SJCRH30 (cell line): ENCODE measurements around the gene PTPN14. TPM values are rescaled to one million over a fixed set of nuclear protein-coding genes. Genes with fewer than 3 reads are reported as not detected.
"Not testable (repeated sequence)": the region's sequence is repeated elsewhere in the genome, so short reads cannot be mapped to it uniquely, and the experiment has no call there.

Experiments
- DNase-seq, 2 experiments: peaks; one replicate each; pipeline ENCODE4 v3.0.0-alpha.2; 2015 to 2020
- H3K27ac ChIP-seq: fragments of 250-450 bp; sonication (Bioruptor Pico); 2 replicates; pipeline ENCODE4 v1.5.1; 2020; ENCODE audit warnings: mild to moderate bottlenecking, moderate library complexity
- H3K27me3 ChIP-seq: fragments of 250-450 bp; sonication (Bioruptor Pico); 2 replicates; pipeline ENCODE4 v1.5.1; 2020; ENCODE audit warnings: mild to moderate bottlenecking, moderate library complexity
- H3K36me3 ChIP-seq: fragments of 250-450 bp; sonication (Bioruptor Pico); 2 replicates; pipeline ENCODE4 v1.5.1; 2020; ENCODE audit warnings: mild to moderate bottlenecking, moderate library complexity
- H3K4me1 ChIP-seq: fragments of 250-450 bp; sonication (Bioruptor Pico); 2 replicates; pipeline ENCODE4 v1.5.1; 2020; ENCODE audit warnings: mild to moderate bottlenecking, moderate library complexity
- H3K4me3 ChIP-seq: fragments of 250-450 bp; sonication (Bioruptor Pico); 2 replicates; pipeline ENCODE4 v1.5.1; 2020; ENCODE audit warnings: mild to moderate bottlenecking, moderate library complexity
- H3K9me3 ChIP-seq: fragments of 250-450 bp; sonication (Bioruptor Pico); replicated peaks from 2 replicates; pipeline ENCODE4 v1.5.1; 2020; ENCODE audit warnings: mild to moderate bottlenecking, moderate library complexity
- total RNA-seq: library from RNA; depleted of rRNA; stranded (reverse); fragments of >200 nt; shearing (Covaris generic); gene quantifications from 2 replicates; pipeline ENCODE4 v1.2.3, GENCODE V29; 2014

PTPN14 gene
- total RNA-seq, 1 experiment from 2014 or later = 24.3 TPM

DNA sequence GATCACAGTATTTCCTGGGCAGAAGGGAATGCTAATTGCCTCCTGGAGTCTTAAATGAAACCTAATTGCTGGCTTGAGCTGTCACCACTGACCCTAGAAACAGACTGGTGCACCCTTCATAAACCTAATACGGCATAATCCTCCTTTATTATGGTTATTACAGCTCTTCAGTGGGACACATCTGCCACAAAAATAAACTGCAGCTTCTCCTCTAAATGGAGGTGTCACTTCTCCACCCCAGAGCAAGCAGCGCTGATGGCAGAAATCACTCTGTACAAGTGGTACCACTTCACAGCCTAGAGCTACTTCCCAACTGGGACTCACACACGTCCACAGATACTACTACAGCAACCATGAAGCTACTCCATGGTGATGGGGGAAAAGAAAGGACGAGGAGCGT lies 11.1 kb downstream of the PTPN14 start:
- Histone ChIP-seq H3K36me3 (no peaks in the 10 kb centered on the region), H3K9me3 (no peaks in the 10 kb centered on the region), H3K4me3 (no peak overlapping the region), H3K4me1 (peaks cover 29% of the 10 kb centered on the region), H3K27ac (no peak overlapping the region), H3K27me3 (no peaks in the 10 kb centered on the region)
- DNase-seq = peak in 1 of 2 experiments; percentile 23

DNA sequence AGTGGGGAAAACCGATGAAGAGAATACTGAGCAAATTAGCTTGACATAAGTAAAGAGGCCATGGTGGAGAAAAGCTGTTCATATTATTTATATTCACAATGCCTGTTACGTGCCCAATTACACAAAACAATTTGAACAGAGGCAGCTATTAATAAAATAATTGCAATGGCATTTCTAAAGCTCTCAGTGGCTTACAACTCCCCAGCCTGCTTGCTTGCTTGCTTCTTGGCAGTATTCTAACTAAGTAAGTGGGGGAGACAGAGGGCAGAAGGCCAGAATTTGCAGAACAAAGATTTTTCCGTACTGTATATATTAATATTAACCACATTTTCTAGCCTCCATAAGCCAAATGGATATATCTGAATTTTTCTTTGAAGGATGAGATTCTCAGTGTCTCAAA lies 12.9 kb downstream of the PTPN14 start:
- no peaks in the 10 kb centered on the region for H3K36me3 ChIP-seq
- H3K27ac ChIP-seq = no peak overlapping the region
- H3K4me3 ChIP-seq = no peak overlapping the region
- no peaks in the 10 kb centered on the region for H3K9me3 ChIP-seq
- peaks cover 29% of the 10 kb centered on the region for H3K4me1 ChIP-seq
- no peaks in the 10 kb centered on the region for H3K27me3 ChIP-seq
- no peak for DNase-seq

DNA sequence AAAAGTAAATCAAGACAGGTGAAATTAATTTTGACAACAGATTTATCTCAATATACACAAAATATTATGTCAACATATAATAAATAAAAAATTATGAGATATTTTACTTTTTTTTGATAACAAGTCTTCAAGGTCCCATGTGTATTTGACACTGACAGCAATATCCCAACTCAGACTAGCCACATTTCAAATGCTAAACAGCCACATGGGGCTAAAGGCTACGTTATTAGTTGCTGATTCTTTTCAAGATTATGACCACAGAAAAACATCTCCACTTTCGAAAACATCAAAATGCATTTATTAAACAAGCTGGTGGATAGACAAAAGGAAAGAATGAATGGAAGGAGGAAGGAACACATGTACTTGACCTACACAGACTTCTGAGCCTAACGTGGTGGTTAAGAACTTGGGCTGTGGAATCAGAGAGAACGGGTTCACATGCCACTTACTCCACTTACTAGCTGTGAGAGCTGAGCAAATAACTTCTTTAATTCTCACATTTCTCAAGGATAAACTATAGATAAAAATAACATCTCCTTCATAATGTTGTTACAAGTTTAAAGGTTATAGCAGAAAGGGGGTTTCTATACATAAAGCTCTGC lies 13.4 kb downstream of the PTPN14 start:
- DNase-seq = no peak
- H3K27ac ChIP-seq = no peak overlapping the region
- H3K4me1 ChIP-seq = peaks cover 26% of the 10 kb centered on the region
- no peaks in the 10 kb centered on the region for H3K36me3 ChIP-seq
- no peaks in the 10 kb centered on the region for H3K9me3 ChIP-seq
- H3K27me3 ChIP-seq = no peaks in the 10 kb centered on the region
- H3K4me3 ChIP-seq = no peak overlapping the region

DNA sequence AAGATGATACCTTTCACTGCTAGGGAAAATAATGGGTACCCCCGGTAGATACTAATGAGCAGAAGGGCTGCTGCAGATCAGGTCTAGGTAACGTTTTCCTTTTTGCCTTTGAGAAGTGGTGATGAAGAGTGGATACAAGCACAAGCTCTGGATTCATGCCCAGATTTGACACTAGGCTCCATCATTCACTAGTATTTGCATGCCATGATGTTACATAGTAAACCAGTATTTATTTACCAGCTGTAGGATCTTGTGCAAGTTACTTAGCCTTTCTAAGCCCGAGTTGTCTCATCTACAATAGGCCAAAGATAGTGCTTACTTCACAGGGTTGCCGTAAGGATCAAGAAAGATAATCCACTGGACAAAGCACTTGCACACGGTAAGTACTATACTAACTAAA lies 14.2 kb downstream of the PTPN14 start:
- Histone ChIP-seq H3K27ac (no peak overlapping the region), H3K27me3 (no peaks in the 10 kb centered on the region), H3K4me3 (no peak overlapping the region), H3K4me1 (peaks cover 19% of the 10 kb centered on the region), H3K9me3 (no peaks in the 10 kb centered on the region), H3K36me3 (no peaks in the 10 kb centered on the region)
- DNase-seq = no peak

DNA sequence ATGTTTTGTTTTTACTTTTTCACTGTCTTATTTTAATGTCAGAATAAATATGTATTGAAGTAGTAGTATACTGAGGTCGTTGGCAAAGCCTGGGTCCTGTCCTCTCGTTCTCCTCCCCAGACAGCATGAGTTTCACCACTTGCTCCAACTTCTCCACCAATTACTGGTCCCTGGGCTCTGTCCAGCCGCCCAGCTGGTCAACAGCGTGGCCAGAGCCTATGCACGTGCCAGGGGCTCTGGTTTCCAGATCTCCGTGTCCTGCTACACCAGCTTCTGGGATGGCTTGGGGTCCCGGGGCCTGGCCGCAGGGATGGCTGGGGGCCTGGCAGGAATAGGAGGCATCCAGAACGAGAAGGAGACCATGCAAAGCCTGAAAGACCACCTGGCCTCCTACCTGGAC lies 19.3 kb downstream of the PTPN14 start:
- no peaks in the 10 kb centered on the region for H3K36me3 ChIP-seq
- no peaks in the 10 kb centered on the region; the same call in 1 of the 2 replicates for H3K4me1 ChIP-seq
- no peaks in the 10 kb centered on the region for H3K9me3 ChIP-seq
- DNase-seq = no peak
- no peak overlapping the region for H3K4me3 ChIP-seq
- no peak overlapping the region for H3K27ac ChIP-seq
- no peaks in the 10 kb centered on the region for H3K27me3 ChIP-seq

DNA sequence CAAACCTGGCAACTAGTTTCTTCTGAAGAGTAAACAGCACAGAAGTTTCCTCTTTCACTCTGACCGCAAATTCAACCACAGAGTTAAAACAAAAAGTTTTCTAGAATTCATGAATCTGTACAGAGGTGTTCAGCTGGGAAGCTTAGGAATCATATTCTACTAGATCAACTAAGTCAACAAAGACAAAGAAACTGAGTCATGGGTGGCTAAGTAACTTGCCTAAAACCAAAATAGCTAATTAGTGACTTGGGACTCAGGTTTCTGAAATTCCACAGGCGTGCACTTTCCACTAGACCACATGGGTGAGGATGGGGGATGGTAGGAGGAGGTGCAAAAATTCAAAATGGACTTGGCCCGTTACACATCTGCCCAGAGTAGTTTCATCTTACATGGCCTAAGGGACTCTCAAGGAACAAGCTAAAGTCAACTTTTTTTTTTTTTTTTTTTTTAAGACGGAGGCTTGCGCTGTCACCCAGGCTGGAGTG lies 25.8 kb downstream of the PTPN14 start:
- DNase-seq = peak; percentile 40 to 69
- H3K27ac ChIP-seq = no peak overlapping the region

DNA sequence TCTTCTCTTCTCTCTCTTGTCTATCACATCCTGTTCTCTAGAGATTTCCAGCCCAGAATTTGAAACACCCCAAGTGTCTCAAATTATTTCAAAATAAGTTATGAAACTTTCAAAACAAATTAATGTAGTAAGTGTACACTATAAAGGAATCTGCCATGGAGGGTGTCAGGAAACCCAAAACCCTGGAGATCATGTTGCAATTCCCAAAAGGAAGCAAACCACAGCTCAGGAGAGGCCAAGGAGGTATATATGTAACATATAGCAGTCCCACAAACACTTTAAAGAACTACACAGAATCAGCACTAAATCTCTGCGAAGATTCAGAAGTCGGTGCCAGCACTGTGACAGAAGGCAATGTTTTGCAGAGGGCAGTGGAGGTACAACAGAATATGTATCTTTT lies 26.6 kb downstream of the PTPN14 start:
- H3K4me1 ChIP-seq = peaks cover 11% of the 10 kb centered on the region
- peak; percentile 15 to 59 for DNase-seq
- no peak overlapping the region for H3K4me3 ChIP-seq
- no peaks in the 10 kb centered on the region for H3K9me3 ChIP-seq
- H3K27ac ChIP-seq = no peak overlapping the region
- no peaks in the 10 kb centered on the region for H3K36me3 ChIP-seq
- no peaks in the 10 kb centered on the region for H3K27me3 ChIP-seq

More for the DNA sequence above, 25.8 kb downstream of the PTPN14 start:
- H3K4me3 ChIP-seq = no peak overlapping the region
- H3K9me3 ChIP-seq = no peaks in the 10 kb centered on the region
- H3K4me1 ChIP-seq = peaks cover 11% of the 10 kb centered on the region
- H3K27me3 ChIP-seq = no peaks in the 10 kb centered on the region
- H3K36me3 ChIP-seq = no peaks in the 10 kb centered on the region

DNA sequence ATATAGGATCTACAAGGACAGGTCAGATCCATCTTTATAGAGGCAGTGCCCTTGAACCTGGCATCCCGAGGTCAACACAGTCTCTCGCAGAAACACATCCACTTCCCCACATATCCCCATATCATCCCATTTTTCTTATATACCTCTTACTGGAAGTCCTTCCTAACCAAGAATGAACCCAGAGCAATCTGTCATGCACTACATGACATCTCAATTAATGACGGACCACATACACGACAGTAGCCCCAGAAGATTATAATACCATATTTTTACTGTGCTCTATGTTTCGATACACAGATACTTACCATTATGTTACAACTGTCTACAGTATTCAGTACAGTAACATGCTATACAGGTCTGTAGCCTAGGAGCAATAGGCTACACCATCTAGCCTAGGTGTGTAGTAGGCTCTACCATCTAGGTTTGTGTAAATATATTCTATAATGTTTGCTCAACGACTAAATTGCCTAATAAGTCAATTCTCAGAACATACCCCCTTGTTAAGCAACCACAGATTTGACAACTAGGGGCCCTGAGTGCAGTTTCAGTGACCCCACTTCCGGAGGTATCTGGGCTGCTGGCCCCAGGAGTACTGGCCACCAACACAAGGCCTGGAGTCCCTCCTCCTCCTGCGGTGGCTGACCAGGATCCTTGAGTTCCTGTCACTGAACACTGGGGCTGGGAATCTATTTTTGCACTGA lies 28.1 kb downstream of the PTPN14 start:
- Histone ChIP-seq H3K27ac (no peak overlapping the region), H3K4me3 (no peak overlapping the region), H3K4me1 (peaks cover 15% of the 10 kb centered on the region), H3K27me3 (no peaks in the 10 kb centered on the region), H3K9me3 (no peaks in the 10 kb centered on the region), H3K36me3 (no peaks in the 10 kb centered on the region)
- DNase-seq = no peak

DNA sequence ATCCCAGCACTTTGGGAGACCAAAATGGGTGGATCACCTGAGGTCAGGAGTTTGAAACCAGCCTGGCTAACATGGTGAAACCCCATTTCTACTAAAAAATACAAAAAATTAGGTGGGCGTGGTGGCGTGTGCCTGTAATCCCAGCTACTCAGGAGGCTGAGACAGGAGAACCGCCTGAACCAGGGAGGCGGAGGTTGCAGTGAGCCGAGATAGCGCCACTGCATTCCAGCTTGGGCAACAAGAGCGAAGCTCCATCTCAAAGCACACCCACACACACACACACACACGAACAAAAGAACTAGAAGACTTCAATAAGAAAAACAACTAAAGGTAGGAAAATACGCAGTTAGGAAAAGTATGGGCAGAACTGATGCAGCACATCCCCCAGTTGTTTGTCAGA lies 29.9 kb downstream of the PTPN14 start:
- H3K27ac ChIP-seq, H3K36me3 ChIP-seq: not testable (repeated sequence)

DNA sequence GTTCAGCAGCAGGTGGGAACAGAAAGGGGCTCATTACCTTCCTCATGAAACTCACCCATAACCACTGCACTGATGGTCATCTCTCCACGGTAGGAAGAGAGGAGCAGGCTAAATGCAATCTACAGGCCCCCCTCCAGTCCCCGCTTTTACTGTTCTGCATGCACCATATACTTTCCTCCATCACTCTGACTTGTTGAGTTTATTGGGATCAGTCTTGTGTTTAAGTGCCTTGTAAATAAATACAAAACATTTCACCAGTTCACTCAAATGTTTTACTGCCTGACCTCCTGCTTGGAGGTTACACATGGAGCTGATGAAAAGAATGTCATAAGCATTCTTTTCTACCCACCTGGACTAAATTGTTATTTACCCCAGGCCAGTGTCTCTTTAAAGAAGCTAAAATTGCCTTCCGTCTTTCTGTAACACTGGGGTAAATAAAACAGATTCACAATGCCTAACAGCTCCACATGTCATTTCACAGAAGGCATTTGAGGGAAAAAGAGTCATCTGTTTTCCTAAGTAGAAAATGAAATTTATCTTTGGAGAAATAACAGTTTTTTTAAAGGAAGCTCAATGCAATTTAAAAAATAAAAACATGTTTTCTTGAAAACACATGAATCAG lies 30.7 kb downstream of the PTPN14 start:
- peaks cover 17% of the 10 kb centered on the region for H3K4me1 ChIP-seq
- H3K27ac ChIP-seq = no peak overlapping the region
- no peak overlapping the region for H3K4me3 ChIP-seq
- no peaks in the 10 kb centered on the region for H3K9me3 ChIP-seq
- no peaks in the 10 kb centered on the region for H3K27me3 ChIP-seq
- no peaks in the 10 kb centered on the region for H3K36me3 ChIP-seq
- no peak for DNase-seq

More for the DNA sequence above, 29.9 kb downstream of the PTPN14 start:
- DNase-seq, H3K4me3 ChIP-seq, H3K9me3 ChIP-seq, H3K27me3 ChIP-seq: not testable (repeated sequence)
- H3K4me1 ChIP-seq = peaks cover 18% of the 10 kb centered on the region

DNA sequence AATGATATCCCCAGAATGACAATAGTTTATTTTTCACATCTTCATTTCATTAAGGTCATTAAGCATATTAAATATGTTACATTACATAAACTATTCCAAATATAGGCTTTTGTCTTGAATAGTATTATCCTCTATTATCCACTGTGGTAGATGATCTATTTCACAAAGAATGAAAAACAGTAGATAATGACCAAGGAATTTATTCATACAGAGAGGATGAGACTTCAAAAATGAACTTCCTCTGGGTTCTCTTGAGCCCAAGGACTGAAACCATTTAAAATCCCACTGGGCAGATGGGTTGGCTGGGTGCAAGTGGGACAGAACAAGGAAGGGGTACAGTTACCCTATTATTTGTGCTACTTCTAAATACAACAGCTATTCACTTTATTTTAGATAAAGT lies 33.0 kb downstream of the PTPN14 start:
- no peaks in the 10 kb centered on the region for H3K27me3 ChIP-seq
- no peak overlapping the region for H3K4me3 ChIP-seq
- peaks cover 6% of the 10 kb centered on the region; the same call in 1 of the 2 replicates for H3K4me1 ChIP-seq
- H3K9me3 ChIP-seq = no peaks in the 10 kb centered on the region
- H3K36me3 ChIP-seq = no peaks in the 10 kb centered on the region
- no peak overlapping the region for H3K27ac ChIP-seq
- no peak for DNase-seq

DNA sequence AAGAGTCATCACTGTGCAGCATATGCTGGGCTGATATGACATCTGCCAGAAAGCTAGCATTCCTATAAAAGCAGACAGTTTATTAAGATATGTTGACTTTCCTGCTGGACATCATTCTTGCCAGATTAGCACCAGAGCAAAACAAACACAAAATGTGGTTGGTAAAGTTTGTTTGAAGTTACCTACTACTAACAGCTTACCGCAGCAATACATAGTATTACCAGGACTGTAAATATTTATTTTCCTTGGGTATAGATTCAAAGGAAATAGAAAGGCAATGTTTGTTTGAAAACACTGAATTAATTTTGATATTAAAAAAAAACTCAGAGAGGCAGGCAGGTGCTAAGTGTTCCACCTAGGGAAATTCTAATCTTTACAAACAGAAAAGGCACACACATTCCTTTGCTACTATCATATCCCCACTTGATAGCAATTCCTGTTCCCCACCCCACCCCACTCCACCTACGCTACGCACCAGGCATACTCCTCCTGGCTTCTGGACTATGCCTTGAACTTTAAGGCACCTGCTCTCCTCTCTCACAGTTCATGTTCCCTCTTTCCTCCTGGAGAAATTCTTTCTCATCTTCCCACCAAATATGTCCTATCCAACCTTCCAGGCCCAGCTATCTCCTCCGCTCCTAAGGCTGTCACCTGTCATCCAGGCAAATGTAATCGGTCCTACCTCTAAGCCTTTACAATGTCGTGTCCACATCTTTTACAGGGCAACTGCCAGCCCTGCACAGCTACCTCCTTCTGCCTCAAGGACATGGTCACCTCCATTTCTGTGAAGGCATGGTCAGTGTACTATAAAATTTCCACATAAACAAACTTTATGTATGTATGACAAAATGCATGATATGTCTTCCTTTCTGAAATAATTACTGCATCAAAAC lies 34.7 kb downstream of the PTPN14 start:
- Histone ChIP-seq H3K4me1 (peaks cover 6% of the 10 kb centered on the region; the same call in 1 of the 2 replicates), H3K9me3 (no peaks in the 10 kb centered on the region), H3K27me3 (no peaks in the 10 kb centered on the region), H3K36me3 (no peaks in the 10 kb centered on the region), H3K4me3 (no peak overlapping the region), H3K27ac (no peak overlapping the region)
- DNase-seq = no peak

DNA sequence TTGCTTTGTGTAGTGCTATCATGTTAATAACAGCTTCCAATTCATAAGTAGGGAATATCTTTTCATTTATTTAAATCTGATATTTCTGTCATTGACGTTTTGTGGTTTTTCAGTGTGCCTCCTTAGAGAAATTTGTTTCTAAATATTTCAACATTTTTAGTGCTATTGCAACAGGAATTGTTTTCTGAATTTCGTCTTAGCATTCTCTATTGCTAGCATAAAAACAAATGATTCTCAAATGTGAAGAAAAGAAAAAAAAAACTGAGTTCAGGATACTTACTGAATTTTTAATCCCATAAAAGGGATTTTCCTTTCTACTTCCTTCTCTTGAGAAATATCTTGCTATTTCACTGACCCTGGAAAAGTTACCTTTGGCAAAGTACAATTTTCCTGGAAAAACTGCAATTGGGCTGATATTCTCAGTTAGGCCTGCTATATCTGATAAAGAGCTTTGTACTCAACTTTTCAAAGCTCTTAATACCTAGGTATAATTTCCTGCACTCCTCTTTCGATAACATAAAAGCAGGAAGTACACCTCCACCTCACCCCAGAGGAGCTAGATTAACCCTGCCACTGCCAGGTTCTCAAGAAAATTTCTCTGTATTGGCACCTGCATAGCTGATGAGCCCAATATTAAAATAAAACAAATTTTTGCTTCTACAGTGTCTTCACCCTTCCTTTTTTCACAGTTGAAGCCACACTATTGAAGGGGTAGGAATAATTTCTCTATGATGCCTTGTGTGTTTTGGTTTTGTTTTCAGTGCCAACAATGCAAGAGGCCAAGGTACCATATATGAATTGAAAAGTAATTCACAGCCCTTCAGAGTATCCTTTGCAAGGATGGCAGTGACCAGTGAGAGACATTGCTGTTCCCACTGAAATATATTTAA lies 35.6 kb downstream of the PTPN14 start:
- Histone ChIP-seq H3K27me3 (no peaks in the 10 kb centered on the region), H3K27ac (no peak overlapping the region), H3K4me3 (no peak overlapping the region), H3K9me3 (no peaks in the 10 kb centered on the region), H3K4me1 (peaks cover 6% of the 10 kb centered on the region; the same call in 1 of the 2 replicates), H3K36me3 (no peaks in the 10 kb centered on the region; the same call in 1 of the 2 replicates)
- DNase-seq = no peak
